ENCODE measurements around the gene MSX1.
A peak's percentile ranks its signal among the peaks of the same experiment; 100 is the strongest.

DNA sequence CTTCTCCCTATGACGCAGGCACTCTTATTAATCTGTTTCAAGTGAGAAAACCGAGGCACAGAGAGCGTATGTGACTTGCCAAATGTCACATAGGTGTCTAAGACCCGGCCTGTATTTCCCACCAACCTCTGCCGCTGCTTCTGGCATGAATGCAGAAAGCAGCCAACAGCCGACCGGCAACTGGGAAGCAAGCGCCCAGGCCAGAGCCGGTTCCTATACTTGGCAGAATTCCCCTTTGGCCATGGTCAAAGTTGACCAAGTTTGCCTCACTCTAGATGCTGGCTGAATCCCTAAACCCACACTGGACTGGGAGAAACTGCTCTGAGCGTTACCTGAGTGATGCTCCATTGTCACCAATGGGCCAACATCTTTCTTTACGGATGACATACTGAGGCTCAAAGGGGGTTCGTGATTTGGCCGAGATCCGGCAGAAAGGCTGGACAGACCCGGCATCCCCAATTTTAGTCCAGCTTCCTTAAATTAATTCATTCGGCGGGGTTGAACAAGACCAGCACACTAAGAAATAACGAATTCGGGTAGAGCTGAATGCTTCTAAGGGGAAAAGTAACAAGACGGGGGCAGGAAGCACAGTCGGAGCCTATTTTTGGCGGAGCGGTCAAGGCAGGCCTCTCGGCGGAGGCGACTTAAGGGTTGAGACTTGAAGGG is 11.2 kb downstream of the MSX1 start:
- TF ChIP-seq, protein P1, sequence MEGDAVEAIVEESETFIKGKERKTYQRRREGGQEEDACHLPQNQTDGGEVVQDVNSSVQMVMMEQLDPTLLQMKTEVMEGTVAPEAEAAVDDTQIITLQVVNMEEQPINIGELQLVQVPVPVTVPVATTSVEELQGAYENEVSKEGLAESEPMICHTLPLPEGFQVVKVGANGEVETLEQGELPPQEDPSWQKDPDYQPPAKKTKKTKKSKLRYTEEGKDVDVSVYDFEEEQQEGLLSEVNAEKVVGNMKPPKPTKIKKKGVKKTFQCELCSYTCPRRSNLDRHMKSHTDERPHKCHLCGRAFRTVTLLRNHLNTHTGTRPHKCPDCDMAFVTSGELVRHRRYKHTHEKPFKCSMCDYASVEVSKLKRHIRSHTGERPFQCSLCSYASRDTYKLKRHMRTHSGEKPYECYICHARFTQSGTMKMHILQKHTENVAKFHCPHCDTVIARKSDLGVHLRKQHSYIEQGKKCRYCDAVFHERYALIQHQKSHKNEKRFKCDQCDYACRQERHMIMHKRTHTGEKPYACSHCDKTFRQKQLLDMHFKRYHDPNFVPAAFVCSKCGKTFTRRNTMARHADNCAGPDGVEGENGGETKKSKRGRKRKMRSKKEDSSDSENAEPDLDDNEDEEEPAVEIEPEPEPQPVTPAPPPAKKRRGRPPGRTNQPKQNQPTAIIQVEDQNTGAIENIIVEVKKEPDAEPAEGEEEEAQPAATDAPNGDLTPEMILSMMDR (optimal IDR thresholded peaks at IDR 0.05 in 1 of 3, IDR thresholded peaks at IDR 0.05 in 1 of 3, conservative IDR thresholded peaks at IDR 0.05 in 1 of 3; ENCODE audit: extremely low read depth in 1 of 3, insufficient read depth in 2 of 3, low read length in 3 of 3) = no peak
- TF ChIP-seq EZH2 (IDR thresholded peaks at IDR 0.05; ENCODE audit: low read length) = peak; percentile 63
